Astrocyte of the cerebellum (primary cell): ENCODE results near the gene MINDY1.

Experiments used
- DNase-seq: peaks from one replicate; pipeline ENCODE4 v3.0.0-alpha.2; 2011; ENCODE audit warnings: low read depth
- H3K4me3 ChIP-seq: 2 replicates; pipeline ENCODE4 v1.5.1; 2011; ENCODE audit warnings: mild to moderate bottlenecking, low read depth, low read length, moderate library complexity
- CTCF ChIP-seq: IDR thresholded peaks from 2 replicates; pipeline ENCODE4 v1.5.1; 2012; ENCODE audit warnings: low read length, low read depth, moderate library complexity, mild to moderate bottlenecking; ENCODE audit errors: missing control alignments
- in situ Hi-C: cut with HindIII; loops from 2 replicates; pipeline ENCODE4 v1.10.0; 2017; ENCODE audit warnings: low sequenced_read_pairs

Gene MINDY1

DNA sequence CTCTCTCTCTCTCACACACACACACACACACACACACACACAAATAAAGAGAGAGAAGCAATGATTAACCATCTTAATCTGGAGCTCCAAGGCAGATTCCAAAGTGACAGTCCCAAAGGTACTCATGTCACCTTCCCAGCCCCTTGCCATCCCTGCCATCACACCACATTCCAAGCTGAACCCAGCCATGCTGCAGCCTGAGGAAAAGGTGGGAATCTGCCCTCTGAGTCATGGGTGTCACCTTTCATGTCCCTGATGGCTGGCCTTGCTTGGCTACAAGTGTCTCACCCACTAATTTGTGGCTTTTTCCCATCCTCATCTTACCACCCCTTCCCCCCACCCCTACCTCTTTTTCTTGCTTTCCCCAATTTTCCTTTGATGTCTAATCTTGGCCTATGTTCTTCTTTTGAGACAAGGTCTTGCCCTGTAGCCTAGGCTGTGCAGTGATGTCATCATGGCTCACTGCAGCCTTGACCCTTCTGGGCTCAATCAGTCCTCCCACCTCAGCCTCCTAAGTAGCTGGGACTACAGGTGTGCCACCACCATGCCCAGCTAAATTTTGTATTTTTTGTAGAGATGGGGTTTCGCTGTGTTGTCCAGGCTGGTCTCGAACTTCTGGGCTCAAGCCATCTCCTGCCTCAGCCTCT lies 21.4 kb downstream of the MINDY1 start:
- DNase-seq: no peak
- no peak overlapping the region for H3K4me3 ChIP-seq
- in situ Hi-C loops: no loop called here
- no peak for TF ChIP-seq CTCF

DNA sequence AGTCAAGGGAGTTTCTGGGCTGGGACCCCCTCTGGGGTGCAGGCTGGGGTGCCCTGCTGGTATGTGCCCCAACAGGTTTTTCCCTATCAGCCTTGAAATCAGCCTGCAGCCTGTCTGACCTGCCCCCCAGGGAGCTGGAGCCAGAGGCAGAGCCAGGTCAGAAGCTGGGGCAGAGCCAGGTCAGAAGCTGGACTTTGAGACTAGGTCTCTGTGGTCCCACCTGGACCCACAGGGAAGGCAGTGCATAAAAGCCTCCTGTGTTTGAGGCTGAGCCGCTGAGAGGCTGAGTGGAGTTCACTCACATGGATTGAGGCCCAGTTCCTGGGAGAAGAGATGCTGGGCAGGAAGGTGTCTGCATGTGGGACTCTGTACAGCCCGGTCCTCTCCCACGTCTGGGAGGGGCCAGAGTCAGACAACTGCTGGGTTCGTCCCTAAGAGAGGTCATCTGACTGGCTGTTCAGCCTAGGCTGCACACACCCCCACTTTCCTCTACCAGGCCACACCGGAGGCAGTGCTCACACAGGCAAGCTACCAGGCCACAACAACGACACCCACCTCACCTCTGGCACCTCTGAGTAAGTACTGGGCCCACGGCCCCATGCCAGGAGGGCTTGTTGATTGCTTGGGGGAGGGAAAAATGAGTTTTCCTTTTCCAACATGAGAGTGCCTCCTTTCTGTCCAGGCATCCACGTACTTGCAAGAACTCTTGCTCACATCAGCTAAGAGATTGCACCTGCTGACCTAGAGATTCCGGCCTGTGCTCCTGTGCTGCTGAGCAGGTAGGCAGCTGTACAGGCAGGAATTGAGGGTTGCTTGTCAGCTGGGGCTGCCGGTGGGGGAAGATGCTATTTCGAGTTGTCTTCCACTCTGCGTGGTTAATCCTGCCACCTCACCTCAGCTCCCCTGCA lies 24.6 kb downstream of the MINDY1 start, which contains the start of gene ANXA9:
TSS of gene ANXA9 (plus strand) at position 488 of the 908 bp plus-strand sequence. CDS start 814 bp downstream, outside the sequence.
- TF ChIP-seq CTCF: no peak
- no peak for DNase-seq
- H3K4me3 ChIP-seq: no peak within 1 kb of the TSS
- in situ Hi-C loops: no loop called here

DNA sequence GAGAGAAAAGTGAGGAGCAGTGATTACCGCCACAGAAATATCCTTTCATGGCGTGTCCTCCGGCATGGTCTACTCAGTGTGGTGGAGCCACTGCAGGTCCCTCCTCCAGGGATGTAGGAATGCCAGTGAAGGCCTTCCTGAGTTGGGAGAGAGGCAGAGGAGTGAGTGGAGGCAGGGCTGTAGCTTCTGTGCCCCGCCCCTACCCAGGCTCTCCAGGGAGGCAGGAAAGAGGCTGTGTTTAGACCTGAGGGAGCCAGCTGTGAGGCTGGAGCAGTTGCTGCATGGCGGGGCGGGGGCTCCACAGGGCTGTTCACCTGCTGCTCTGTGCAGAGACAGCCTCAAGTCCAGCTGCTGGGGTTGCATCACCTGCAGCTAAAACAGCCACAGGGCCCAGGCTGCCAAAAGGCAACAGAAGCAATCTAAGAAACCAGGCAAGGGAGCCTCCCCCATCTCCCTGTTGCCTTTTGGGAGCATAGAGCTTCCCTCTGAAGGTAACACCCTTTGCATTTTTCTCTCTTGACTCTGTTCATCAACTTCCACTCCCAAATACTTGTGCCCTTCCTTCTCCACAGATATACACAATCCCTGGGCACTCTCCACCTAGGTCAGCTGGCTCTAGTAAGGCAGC lies 25.4 kb downstream of the MINDY1 start:
- in situ Hi-C loops: no loop called here
- no peak for TF ChIP-seq CTCF
- H3K4me3 ChIP-seq: no peak overlapping the region
- no peak for DNase-seq

DNA sequence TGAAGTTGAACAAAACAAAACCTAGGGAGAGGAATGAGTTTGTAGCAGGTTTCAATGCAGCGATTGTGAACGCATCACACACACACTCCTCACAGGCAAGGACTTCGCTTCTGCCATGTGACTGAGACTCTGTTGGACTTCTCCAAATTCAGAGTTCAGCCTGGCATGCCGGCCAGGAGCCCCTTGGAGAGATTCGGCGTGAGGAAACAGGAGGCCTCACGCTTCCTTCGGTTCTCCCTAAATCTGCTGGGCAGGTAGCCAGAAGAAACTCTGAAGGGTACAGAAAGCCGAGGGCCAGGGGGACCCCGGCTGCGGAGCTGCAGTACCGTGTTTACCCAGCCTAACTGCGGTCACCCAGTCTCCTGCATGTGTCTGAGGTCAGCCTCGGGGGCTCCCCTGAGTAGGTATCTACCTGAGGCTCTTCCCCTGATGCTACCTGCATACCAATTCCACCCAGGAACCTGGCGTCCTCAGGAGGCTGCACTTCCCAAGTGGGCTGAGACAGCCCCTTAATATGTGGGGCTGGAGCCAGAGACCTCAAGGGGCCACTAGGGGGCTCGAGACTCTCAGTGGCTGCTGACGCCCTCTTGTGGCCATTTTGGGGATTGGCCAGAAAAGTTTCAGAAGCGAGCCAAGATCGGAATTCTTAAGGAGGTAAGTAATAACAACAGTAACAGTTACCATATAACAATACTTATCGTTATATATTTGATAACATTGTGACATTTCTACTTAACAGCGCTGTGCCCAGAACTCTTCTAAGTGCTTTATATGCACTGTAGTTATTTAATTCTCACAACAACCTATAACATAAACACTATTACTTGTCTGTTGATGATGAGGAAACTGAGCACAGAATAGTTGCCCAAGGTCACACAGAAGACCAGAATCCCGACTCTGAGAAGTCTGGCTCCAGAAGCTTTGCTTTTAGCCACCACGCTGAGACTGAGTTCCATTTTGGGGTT lies 27.3 kb downstream of the MINDY1 start:
- H3K4me3 ChIP-seq: no peak overlapping the region
- in situ Hi-C loops: no loop called here
- peak; percentile 100 for TF ChIP-seq CTCF
- peak; percentile 91 for DNase-seq

- no peak overlapping the region for H3K4me3 ChIP-seq
- DNase-seq: no peak
- TF ChIP-seq CTCF: no peak
- in situ Hi-C loops: no loop called here
Observed at GRCh38 chr1:150976879-150977694, 29.6 kb downstream of the MINDY1 start.
